Loucy (cell line): ENCODE measurements around the gene PRKN.

Experiments used
- EZH2phosphoT487 ChIP-seq: fragments of 200-600 bp; IDR thresholded peaks from 2 replicates; pipeline ENCODE4 v1.6.1; 2018; ENCODE audit warnings: antibody characterized with exemption, mild to moderate bottlenecking, moderate library complexity, borderline replicate concordance
- TF ChIP-seq, protein P1 (sequence below): fragments of 200-600 bp; sonication (generic); conservative IDR thresholded peaks from 2 replicates; pipeline ENCODE4 v1.5.1; 2014; ENCODE audit warnings: mild to moderate bottlenecking, antibody characterized with exemption, low read length

- TF ChIP-seq, protein P1, sequence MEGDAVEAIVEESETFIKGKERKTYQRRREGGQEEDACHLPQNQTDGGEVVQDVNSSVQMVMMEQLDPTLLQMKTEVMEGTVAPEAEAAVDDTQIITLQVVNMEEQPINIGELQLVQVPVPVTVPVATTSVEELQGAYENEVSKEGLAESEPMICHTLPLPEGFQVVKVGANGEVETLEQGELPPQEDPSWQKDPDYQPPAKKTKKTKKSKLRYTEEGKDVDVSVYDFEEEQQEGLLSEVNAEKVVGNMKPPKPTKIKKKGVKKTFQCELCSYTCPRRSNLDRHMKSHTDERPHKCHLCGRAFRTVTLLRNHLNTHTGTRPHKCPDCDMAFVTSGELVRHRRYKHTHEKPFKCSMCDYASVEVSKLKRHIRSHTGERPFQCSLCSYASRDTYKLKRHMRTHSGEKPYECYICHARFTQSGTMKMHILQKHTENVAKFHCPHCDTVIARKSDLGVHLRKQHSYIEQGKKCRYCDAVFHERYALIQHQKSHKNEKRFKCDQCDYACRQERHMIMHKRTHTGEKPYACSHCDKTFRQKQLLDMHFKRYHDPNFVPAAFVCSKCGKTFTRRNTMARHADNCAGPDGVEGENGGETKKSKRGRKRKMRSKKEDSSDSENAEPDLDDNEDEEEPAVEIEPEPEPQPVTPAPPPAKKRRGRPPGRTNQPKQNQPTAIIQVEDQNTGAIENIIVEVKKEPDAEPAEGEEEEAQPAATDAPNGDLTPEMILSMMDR, result no peak
- TF ChIP-seq EZH2phosphoT487, result no peak
These were observed 978.0 kb downstream of the PRKN start for GRCh38 chr6:161749576-161749975.
